Measurements from ENCODE around the gene CNTNAP5. TPM values are rescaled to one million over a fixed set of nuclear protein-coding genes. Genes with fewer than 3 reads are reported as not detected.

Gene CNTNAP5
- total and polyA plus RNA-seq, 9 of the 15 experiments (the other 6 are each of a cell fraction or from before 2014, with no cell fraction given): not detected

- Histone ChIP-seq H3K27me3 (ENCODE audit: control insufficient read depth in 2 of 2, insufficient read depth in 2 of 2, low read length in 2 of 2) (no peaks in the 10 kb centered on the region), H3K36me3 (ENCODE audit: control insufficient read depth, insufficient read depth, low read length) (no peaks in the 10 kb centered on the region), H3K9me1 (ENCODE audit: control insufficient read depth, insufficient read depth, low read length) (no peaks in the 10 kb centered on the region), H3K4me3 (no peak overlapping the region), H2AFZ (ENCODE audit: low read depth, low read length) (no peak overlapping the region), H3K9me3 (replicated peaks; ENCODE audit: control insufficient read depth, insufficient read depth, low read depth, low read length) (no peaks in the 10 kb centered on the region), H3K9ac (ENCODE audit: insufficient read depth in 1 of 2, low read depth in 2 of 2, low read length in 2 of 2) (no peak overlapping the region), H3K79me2 (ENCODE audit: control insufficient read depth, insufficient read depth, low read length) (no peaks in the 10 kb centered on the region), H3K4me1 (replicated peaks in 1 of 2; ENCODE audit: control insufficient read depth in 2 of 2, insufficient read depth in 2 of 2, low read length in 2 of 2) (no peaks in the 10 kb centered on the region), H3K4me2 (ENCODE audit: insufficient read depth, low read length) (no peak overlapping the region), H4K20me1 (replicated peaks; ENCODE audit: control insufficient read depth, insufficient read depth, low read length) (no peaks in the 10 kb centered on the region), H3K27ac (ENCODE audit: extremely low read depth, low read depth, low read length) (no peak overlapping the region)
- FAIRE-seq: no peak
- no peak for DNase-seq (ENCODE audit: extremely low read depth in 1 of 4, low spot score in 3 of 4)
- BruUV-seq (replicated peaks): no TSS peak
- ChIA-PET CTCF (ENCODE audit: low intra/inter-chr PET ratio) (no interaction called here), POLR2A (no interaction called here)
- in situ Hi-C loops (cut with MboI) (no loop called here), intact Hi-C loops (cut with micrococcal nuclease) (no loop called here)
- ATAC-seq: no peak
- 0% methylated on average over 3 of the region's 3 CpGs for WGBS (ENCODE audit: insufficient coverage, low coverage, missing lambda C conversion rate)
- TF ChIP-seq ZNF518B (CRISPR knock-in tag; IDR thresholded peaks at IDR 0.05): no peak
- no peak for TF ChIP-seq ZBTB43 (CRISPR knock-in tag; IDR thresholded peaks at IDR 0.05)
- TF ChIP-seq TAF9B (IDR thresholded peaks at IDR 0.05; ENCODE audit: partially characterized antibody): no peak
- TF ChIP-seq ZKSCAN1 (IDR thresholded peaks at IDR 0.05; ENCODE audit: low read depth, low read length): no peak
- TF ChIP-seq FUS (optimal IDR thresholded peaks at IDR 0.05; ENCODE audit: low read depth, low read length): no peak
- no peak for TF ChIP-seq HMG20B (CRISPR knock-in tag; IDR thresholded peaks at IDR 0.05)
- no peak for TF ChIP-seq CHD7 (IDR thresholded peaks at IDR 0.05; ENCODE audit: low read depth, low read length)
Measured at GRCh38 chr2:124586210-124586609, 561.1 kb downstream of the CNTNAP5 start.

All from K562 (cell line).